ENCODE data around the gene SEC11A.

Gene SEC11A

GRCh38 chr15:84716036-84716732, at the start of gene SEC11A:
Gene SEC11A, minus strand, starts transcription at chr15:84716139. Its CDS starts 64 bp downstream, at chr15:84716075.
- TF ChIP-seq, protein P1, sequence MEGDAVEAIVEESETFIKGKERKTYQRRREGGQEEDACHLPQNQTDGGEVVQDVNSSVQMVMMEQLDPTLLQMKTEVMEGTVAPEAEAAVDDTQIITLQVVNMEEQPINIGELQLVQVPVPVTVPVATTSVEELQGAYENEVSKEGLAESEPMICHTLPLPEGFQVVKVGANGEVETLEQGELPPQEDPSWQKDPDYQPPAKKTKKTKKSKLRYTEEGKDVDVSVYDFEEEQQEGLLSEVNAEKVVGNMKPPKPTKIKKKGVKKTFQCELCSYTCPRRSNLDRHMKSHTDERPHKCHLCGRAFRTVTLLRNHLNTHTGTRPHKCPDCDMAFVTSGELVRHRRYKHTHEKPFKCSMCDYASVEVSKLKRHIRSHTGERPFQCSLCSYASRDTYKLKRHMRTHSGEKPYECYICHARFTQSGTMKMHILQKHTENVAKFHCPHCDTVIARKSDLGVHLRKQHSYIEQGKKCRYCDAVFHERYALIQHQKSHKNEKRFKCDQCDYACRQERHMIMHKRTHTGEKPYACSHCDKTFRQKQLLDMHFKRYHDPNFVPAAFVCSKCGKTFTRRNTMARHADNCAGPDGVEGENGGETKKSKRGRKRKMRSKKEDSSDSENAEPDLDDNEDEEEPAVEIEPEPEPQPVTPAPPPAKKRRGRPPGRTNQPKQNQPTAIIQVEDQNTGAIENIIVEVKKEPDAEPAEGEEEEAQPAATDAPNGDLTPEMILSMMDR (conservative IDR thresholded peaks at IDR 0.05), result no peak
- peak within 1 kb of the TSS; percentile 91 for H3K27ac ChIP-seq

- H3K27ac ChIP-seq, result no peak overlapping the region
- TF ChIP-seq, protein P1 (conservative IDR thresholded peaks at IDR 0.05), result no peak
These were observed 49.7 kb upstream of the SEC11A start for GRCh38 chr15:84765675-84766074.

DNA sequence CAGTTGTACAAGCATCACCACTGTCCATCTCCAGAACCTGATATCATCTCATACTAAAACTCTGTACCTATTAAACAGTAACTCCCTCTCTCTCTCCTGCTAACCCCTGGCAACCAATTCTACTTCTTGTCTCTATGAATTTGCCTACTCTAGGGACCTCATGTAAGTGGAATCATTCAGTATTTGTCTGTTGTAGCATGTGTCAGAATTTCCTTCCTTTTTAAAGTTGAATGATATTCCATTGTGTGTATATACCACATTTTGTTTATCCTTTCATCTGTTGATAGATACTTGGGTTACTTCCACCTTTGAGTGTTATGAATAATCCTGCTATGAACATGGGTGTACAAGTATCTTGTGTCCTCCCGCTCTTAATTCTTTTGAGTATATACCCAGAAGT, 49.0 kb upstream of the SEC11A start:
- no peak overlapping the region for H3K27ac ChIP-seq
- TF ChIP-seq, protein P1 (conservative IDR thresholded peaks at IDR 0.05), result no peak

DNA sequence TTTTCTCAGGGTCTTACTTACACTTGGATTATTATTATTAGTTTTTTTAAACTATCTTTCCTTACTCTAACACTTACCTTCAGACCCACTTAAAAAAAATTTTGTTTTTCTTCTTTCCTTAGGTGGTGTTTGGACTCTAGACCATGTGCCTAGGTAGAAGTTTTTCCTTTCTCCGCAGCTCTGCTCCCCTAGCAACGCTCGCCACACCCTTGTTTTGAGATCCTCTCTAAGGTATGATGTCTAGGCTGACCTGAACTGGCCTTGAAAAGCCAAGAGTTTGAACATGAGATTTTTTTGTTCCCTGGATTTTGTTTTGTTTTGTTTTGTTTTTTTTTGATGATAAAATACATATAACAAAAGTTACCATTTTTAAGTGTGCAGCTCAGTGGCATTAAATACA, 48.6 kb upstream of the SEC11A start:
- H3K27ac ChIP-seq, result no peak overlapping the region
- TF ChIP-seq, protein P1 (conservative IDR thresholded peaks at IDR 0.05), result no peak

GRCh38 chr15:84762840-84763572, 47.1 kb upstream of the SEC11A start:
- TF ChIP-seq, protein P1 (conservative IDR thresholded peaks at IDR 0.05), result no peak
- H3K27ac ChIP-seq, result no peak overlapping the region

GRCh38 chr15:84761607-84762131, 45.7 kb upstream of the SEC11A start:
- TF ChIP-seq, protein P1 (conservative IDR thresholded peaks at IDR 0.05), result no peak
- H3K27ac ChIP-seq, result no peak overlapping the region

DNA sequence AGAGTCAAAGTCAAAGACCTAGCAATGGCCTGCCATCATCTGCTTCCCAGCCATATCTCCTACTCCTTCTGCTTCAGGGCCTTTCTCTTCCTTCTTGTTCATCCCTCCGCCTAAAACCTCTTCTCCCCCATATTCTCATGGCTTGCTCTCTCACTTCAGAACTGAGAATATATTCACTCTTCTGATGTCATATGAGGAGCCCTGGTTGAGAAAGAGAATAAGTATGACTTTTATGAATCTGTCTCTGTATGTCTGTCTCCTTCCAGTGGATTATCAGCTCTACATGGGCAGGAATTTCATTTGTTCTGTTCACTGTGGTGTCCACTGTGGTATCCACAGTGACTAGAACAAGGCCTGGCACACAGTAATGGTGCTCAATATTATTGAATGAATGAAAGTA, 44.3 kb upstream of the SEC11A start:
- H3K27ac ChIP-seq, result no peak overlapping the region
- TF ChIP-seq, protein P1 (conservative IDR thresholded peaks at IDR 0.05), result no peak
